Erythroblast (primary cell): ENCODE measurements around the gene CGB7.
"Not testable (repeated sequence)": the region's sequence is repeated elsewhere in the genome, so short reads cannot be mapped to it uniquely, and the experiment has no call there.

Experiments used
- DNase-seq, 2 experiments: peaks; one replicate each; lab custom pipeline; 2025; lab: John Stamatoyannopoulos, UW
- GATA1 ChIP-seq: IDR thresholded peaks from 2 replicates; pipeline ENCODE4 v1.6.1; 2011; ENCODE audit warnings: low read depth, mild to moderate bottlenecking, control low read depth, low read length, moderate library complexity
- POLR2A ChIP-seq: IDR thresholded peaks from 2 replicates; pipeline ENCODE4 v1.6.1; 2011; ENCODE audit warnings: mild to moderate bottlenecking, low read length

The CGB7 gene

GRCh38 chr19:49019242-49019932, 38.2 kb downstream of the CGB7 start:
- TF ChIP-seq POLR2A: no peak
- no peak for TF ChIP-seq GATA1
- DNase-seq: peak in 1 of 2 experiments; percentile 71

GRCh38 chr19:49018388-49019241, 38.9 kb downstream of the CGB7 start:
- not testable (repeated sequence) for DNase-seq

- peak in 1 of 2 experiments; percentile 67 for DNase-seq
- TF ChIP-seq POLR2A (peak; percentile 34), GATA1 (no peak)
These were observed 39.7 kb downstream of the CGB7 start for GRCh38 chr19:49017666-49018351.

- DNase-seq: no peak
- no peak for TF ChIP-seq GATA1
- no peak for TF ChIP-seq POLR2A
These were observed 40.4 kb downstream of the CGB7 start, which contains the start of gene LHB for GRCh38 chr19:49017041-49017665. Gene LHB, minus strand, starts transcription at chr19:49017091. Its CDS starts 10 bp downstream, at chr19:49017081.

- no peak for DNase-seq
- TF ChIP-seq POLR2A: no peak
- TF ChIP-seq GATA1: no peak
These were observed 41.3 kb downstream of the CGB7 start for GRCh38 chr19:49016067-49016839.

- DNase-seq: no peak
- TF ChIP-seq GATA1 (no peak), POLR2A (no peak)
These were observed 42.7 kb downstream of the CGB7 start for GRCh38 chr19:49014870-49015255.

- no peak for DNase-seq
- no peak for TF ChIP-seq POLR2A
- no peak for TF ChIP-seq GATA1
These were observed 43.3 kb downstream of the CGB7 start for GRCh38 chr19:49014123-49014869.

- DNase-seq: no peak
These were observed 46.4 kb downstream of the CGB7 start for GRCh38 chr19:49011194-49011593.

GRCh38 chr19:49010453-49010852, 47.1 kb downstream of the CGB7 start:
- TF ChIP-seq POLR2A: no peak
- no peak for DNase-seq

More at GRCh38 chr19:49011194-49011593, 46.4 kb downstream of the CGB7 start:
- TF ChIP-seq POLR2A: no peak
- no peak for TF ChIP-seq GATA1

GRCh38 chr19:49009828-49010227, 47.7 kb downstream of the CGB7 start:
- no peak for DNase-seq
- TF ChIP-seq GATA1: no peak
- TF ChIP-seq POLR2A: no peak

GRCh38 chr19:49006905-49007304, 50.6 kb downstream of the CGB7 start:
- no peak for TF ChIP-seq POLR2A
- no peak for TF ChIP-seq GATA1
- DNase-seq: no peak

GRCh38 chr19:49004964-49005614, 52.5 kb downstream of the CGB7 start:
- TF ChIP-seq POLR2A: no peak
- TF ChIP-seq GATA1: no peak
- DNase-seq: no peak
